HCT116 (cell line): Measurements from ENCODE around the gene MLH3. TPM values are rescaled to one million over a fixed set of nuclear protein-coding genes. Genes with fewer than 3 reads are reported as not detected.

Experiments used
- ATAC-seq: fragments of 200-7000 bp; cut with Tn5 transposase; 2 replicates; pipeline ENCODE4 v1.9.1; 2020; ENCODE audit warnings: mild to moderate bottlenecking, moderate library complexity
- BruUV-seq: library from RNA; stranded (reverse); fragments of 400-500 nt; replicated peaks from 2 replicates; lab custom pipeline; 2021; lab: Mats Ljungman, UMichigan
- CTCF ChIA-PET: fragments of 300-600 bp; sonication (Branson Sonifier 250); formaldehyde crosslinking; loops from one replicate; lab custom pipeline; 2021; ENCODE audit warnings: antibody characterized with exemption; lab: Charles Lee
- POLR2A ChIA-PET: fragments of 300-600, 350-600 bp; sonication (Branson Sonifier 250); formaldehyde crosslinking; loops from one replicate; lab custom pipeline; 2021; ENCODE audit warnings: antibody characterized with exemption; lab: Charles Lee
- RAD21 ChIA-PET, 2 experiments: fragments of 300-600 bp; sonication (Branson Sonifier 250); formaldehyde crosslinking; loops; one replicate each; lab custom pipeline; 2023; ENCODE audit warnings: low total read pairs in 2 of 2; ENCODE audit not compliant: uncharacterized antibody in 2 of 2, unreplicated experiment in 2 of 2, low non-redundant PET in 1 of 2; lab: Charles Lee
- DNase-seq: peaks from one replicate; pipeline ENCODE4 v3.0.0-alpha.2; 2010; ENCODE audit warnings: low read depth, low spot score
- H2AFZ ChIP-seq: fragments of 200-600 bp; shearing (Covaris generic), sonication (generic); 2 replicates; pipeline ENCODE4 v1.6.1; 2017; ENCODE audit warnings: low read depth, mixed run types, mixed read lengths, antibody characterized with exemption, low read length; ENCODE audit not compliant: poor library complexity, severe bottlenecking
- H3K27ac ChIP-seq: 2 replicates; pipeline ENCODE4 v1.5.1; 2012; ENCODE audit warnings: low read depth, low read length
- H3K27me3 ChIP-seq: fragments of 200-600 bp; sonication (generic); 2 replicates; pipeline ENCODE4 v1.6.1; 2016; ENCODE audit warnings: mixed run types, low read length, mixed read lengths; ENCODE audit not compliant: insufficient read depth
- H3K36me3 ChIP-seq, 2 experiments: fragments of 200-500 bp in 1 of 2; fragments of 200-600 bp in 1 of 2; sonication (Bioruptor generic) in 1 of 2; sonication (generic) in 1 of 2; 2 replicates each; pipeline versions ENCODE4 v1.5.1 to v1.6.1; 2014 to 2016; ENCODE audit warnings: low read length in 2 of 2, inconsistent platforms in 1 of 2, mixed read lengths in 1 of 2, mixed run types in 1 of 2; ENCODE audit not compliant: insufficient read depth in 2 of 2, control insufficient read depth in 1 of 2
- H3K4me1 ChIP-seq, 2 experiments: fragments of 200-600 bp in 1 of 2; sonication (generic) in 1 of 2; 2 replicates each; pipeline versions ENCODE4 v1.5.1 to v1.6.1; 2012 to 2017; ENCODE audit warnings: low read length in 2 of 2, inconsistent platforms in 1 of 2, mild to moderate bottlenecking in 1 of 2, mixed read lengths in 1 of 2, mixed run types in 1 of 2, moderate library complexity in 1 of 2; ENCODE audit not compliant: insufficient read depth in 2 of 2, control insufficient read depth in 1 of 2
- H3K4me2 ChIP-seq: fragments of 200-600 bp; sonication (generic); 2 replicates; pipeline ENCODE4 v1.6.1; 2017; ENCODE audit warnings: mixed run types, low read length, mixed read lengths
- H3K4me3 ChIP-seq, 2 experiments: fragments of 200-600 bp in 1 of 2; sonication (generic) in 1 of 2; replicated peaks in 1 of 2; 2 replicates each; pipeline ENCODE4 v1.5.1; 2011 to 2016; ENCODE audit warnings: low read length in 2 of 2, control low read depth in 1 of 2, low read depth in 1 of 2, mild to moderate bottlenecking in 1 of 2, mixed read lengths in 1 of 2, mixed run types in 1 of 2
- H3K79me2 ChIP-seq: fragments of 200-600 bp; sonication (generic); 2 replicates; pipeline ENCODE4 v1.6.1; 2017; ENCODE audit warnings: mild to moderate bottlenecking, mixed run types, low read length, moderate library complexity, mixed read lengths; ENCODE audit not compliant: insufficient read depth
- H3K9ac ChIP-seq: fragments of 200-600 bp; sonication (generic); 2 replicates; pipeline ENCODE4 v1.6.1; 2016; ENCODE audit warnings: low read length, mixed read lengths
- H3K9me2 ChIP-seq: fragments of 200-600 bp; sonication (generic), shearing (Covaris generic); 2 replicates; pipeline ENCODE4 v1.6.1; 2017; ENCODE audit warnings: mixed run types, mild to moderate bottlenecking, moderate library complexity; ENCODE audit not compliant: insufficient read depth
- H3K9me3 ChIP-seq, 2 experiments: fragments of 200-500 bp in 1 of 2; fragments of 200-600 bp in 1 of 2; sonication (Bioruptor generic) in 1 of 2; sonication (generic) in 1 of 2; 2 replicates each; pipeline ENCODE4 v1.6.1; 2014 to 2017; ENCODE audit warnings: low read length in 2 of 2, mixed read lengths in 2 of 2, inconsistent platforms in 1 of 2, low read depth in 1 of 2, mild to moderate bottlenecking in 1 of 2, mixed run types in 1 of 2, moderate library complexity in 1 of 2; ENCODE audit not compliant: control insufficient read depth in 1 of 2, insufficient read depth in 1 of 2
- H4K20me1 ChIP-seq: fragments of 200-600 bp; sonication (generic), shearing (Covaris generic); 2 replicates; pipeline ENCODE4 v1.6.1; 2017; ENCODE audit warnings: mixed run types, mild to moderate bottlenecking, moderate library complexity; ENCODE audit not compliant: insufficient read depth
- EZH2phosphoT487 ChIP-seq: fragments of 200-600 bp; IDR thresholded peaks from 2 replicates; pipeline ENCODE4 v1.6.1; 2018; ENCODE audit warnings: antibody characterized with exemption, borderline replicate concordance
- POLR2A ChIP-seq: IDR thresholded peaks from 2 replicates; pipeline ENCODE4 v1.7.0; 2011; ENCODE audit warnings: borderline replicate concordance; ENCODE audit not compliant: insufficient read depth, insufficient read length; ENCODE audit errors: extremely low read depth
- POLR2AphosphoS5 ChIP-seq: IDR thresholded peaks from 2 replicates; pipeline ENCODE4 v1.6.1; 2011; ENCODE audit warnings: mild to moderate bottlenecking, low read depth, low read length, moderate library complexity
- REST ChIP-seq: IDR thresholded peaks from 2 replicates; pipeline ENCODE4 v1.6.1; 2012; ENCODE audit warnings: low read depth
- SIN3A ChIP-seq: IDR thresholded peaks from 2 replicates; pipeline ENCODE4 v1.6.1; 2012; ENCODE audit warnings: low read depth
- ZNF274 ChIP-seq: fragments of 200-500 bp; sonication (Bioruptor generic); IDR thresholded peaks from 2 replicates; pipeline ENCODE4 v1.6.1; 2014; ENCODE audit warnings: mild to moderate bottlenecking, low read depth, low read length, inconsistent platforms
- intact Hi-C: fragments of 100-400 bp; cut with micrococcal nuclease; formaldehyde crosslinking; loops from 2 replicates; pipeline ENCODE4 v1.10.0; 2022
- total RNA-seq: library from RNA; stranded (reverse); gene quantifications from one replicate; pipeline ENCODE4 v1.2.1, GENCODE V29; 2021; ENCODE audit not compliant: unreplicated experiment
- TF ChIP-seq, protein P1 (sequence below), 3 experiments: fragments of 200-600 bp in 1 of 3; sonication (generic) in 1 of 3; IDR thresholded peaks in 2 of 3; conservative IDR thresholded peaks in 1 of 3; 2 replicates each; pipeline ENCODE4 v1.5.1; 2012 to 2017; ENCODE audit warnings: low read depth in 2 of 3, low read length in 2 of 3, antibody characterized with exemption in 1 of 3, borderline replicate concordance in 1 of 3, control low read depth in 1 of 3, mild to moderate bottlenecking in 1 of 3, mixed read lengths in 1 of 3, mixed run types in 1 of 3, moderate library complexity in 1 of 3; ENCODE audit not compliant: insufficient read depth in 1 of 3

Gene MLH3
- total RNA-seq, 1 experiment from 2014 or later: 14.7 TPM

- peaks cover 29 to 52% of the 10 kb centered on the region in 2 experiments for H3K36me3 ChIP-seq
- RAD21 ChIA-PET: no interaction called here
- intact Hi-C loops: no loop called here
Observed at GRCh38 chr14:75095690-75096089, 44.4 kb upstream of the MLH3 start.

More at GRCh38 chr14:75095690-75096089, 44.4 kb upstream of the MLH3 start:
- BruUV-seq: no TSS peak
- no peaks in the 10 kb centered on the region for H3K4me1 ChIP-seq
- H4K20me1 ChIP-seq: no peaks in the 10 kb centered on the region
- no peak for ATAC-seq
- no peak overlapping the region for H3K27ac ChIP-seq
- H2AFZ ChIP-seq: no peak overlapping the region
- H3K9me3 ChIP-seq: no peaks in the 10 kb centered on the region
- no peak for DNase-seq
- no peak overlapping the region for H3K4me2 ChIP-seq
- CTCF ChIA-PET: interaction anchor here (1.3 kb wide), 1 partner anchor 234 kb away, joined by 3 read pairs; no protein-coding TSS in a partner anchor
- H3K9me2 ChIP-seq: no peaks in the 10 kb centered on the region
- no peak overlapping the region for H3K4me3 ChIP-seq
- H3K79me2 ChIP-seq: no peaks in the 10 kb centered on the region
- H3K9ac ChIP-seq: no peak overlapping the region
- POLR2A ChIA-PET: no interaction called here
- TF ChIP-seq ZNF274 (no peak), REST (no peak), EZH2phosphoT487 (no peak), SIN3A (no peak), POLR2AphosphoS5 (no peak), POLR2A (no peak)
- TF ChIP-seq, protein P1, sequence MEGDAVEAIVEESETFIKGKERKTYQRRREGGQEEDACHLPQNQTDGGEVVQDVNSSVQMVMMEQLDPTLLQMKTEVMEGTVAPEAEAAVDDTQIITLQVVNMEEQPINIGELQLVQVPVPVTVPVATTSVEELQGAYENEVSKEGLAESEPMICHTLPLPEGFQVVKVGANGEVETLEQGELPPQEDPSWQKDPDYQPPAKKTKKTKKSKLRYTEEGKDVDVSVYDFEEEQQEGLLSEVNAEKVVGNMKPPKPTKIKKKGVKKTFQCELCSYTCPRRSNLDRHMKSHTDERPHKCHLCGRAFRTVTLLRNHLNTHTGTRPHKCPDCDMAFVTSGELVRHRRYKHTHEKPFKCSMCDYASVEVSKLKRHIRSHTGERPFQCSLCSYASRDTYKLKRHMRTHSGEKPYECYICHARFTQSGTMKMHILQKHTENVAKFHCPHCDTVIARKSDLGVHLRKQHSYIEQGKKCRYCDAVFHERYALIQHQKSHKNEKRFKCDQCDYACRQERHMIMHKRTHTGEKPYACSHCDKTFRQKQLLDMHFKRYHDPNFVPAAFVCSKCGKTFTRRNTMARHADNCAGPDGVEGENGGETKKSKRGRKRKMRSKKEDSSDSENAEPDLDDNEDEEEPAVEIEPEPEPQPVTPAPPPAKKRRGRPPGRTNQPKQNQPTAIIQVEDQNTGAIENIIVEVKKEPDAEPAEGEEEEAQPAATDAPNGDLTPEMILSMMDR (IDR thresholded peaks at IDR 0.05 in 2 of 3, conservative IDR thresholded peaks at IDR 0.05 in 1 of 3; ENCODE audit: borderline replicate concordance in 1 of 3, insufficient read depth in 1 of 3, low read depth in 2 of 3, low read length in 2 of 3): no peak
- H3K27me3 ChIP-seq: no peaks in the 10 kb centered on the region
